ENCODE results near the gene PARVG. TPM values are rescaled to one million over a fixed set of nuclear protein-coding genes. Genes with fewer than 3 reads are reported as not detected.
"Not testable (repeated sequence)": the region's sequence is repeated elsewhere in the genome, so short reads cannot be mapped to it uniquely, and the experiment has no call there.

Gene PARVG
- total RNA-seq, 2 donors from 2014 or later = 6.0 to 9.5 TPM

- DNase-seq (no peak), ATAC-seq (no peak)
- intact Hi-C loops (cut with DNase I) = no loop called here
These were observed 43.4 kb downstream of the PARVG start for GRCh38 chr22:44224166-44224565.

DNA sequence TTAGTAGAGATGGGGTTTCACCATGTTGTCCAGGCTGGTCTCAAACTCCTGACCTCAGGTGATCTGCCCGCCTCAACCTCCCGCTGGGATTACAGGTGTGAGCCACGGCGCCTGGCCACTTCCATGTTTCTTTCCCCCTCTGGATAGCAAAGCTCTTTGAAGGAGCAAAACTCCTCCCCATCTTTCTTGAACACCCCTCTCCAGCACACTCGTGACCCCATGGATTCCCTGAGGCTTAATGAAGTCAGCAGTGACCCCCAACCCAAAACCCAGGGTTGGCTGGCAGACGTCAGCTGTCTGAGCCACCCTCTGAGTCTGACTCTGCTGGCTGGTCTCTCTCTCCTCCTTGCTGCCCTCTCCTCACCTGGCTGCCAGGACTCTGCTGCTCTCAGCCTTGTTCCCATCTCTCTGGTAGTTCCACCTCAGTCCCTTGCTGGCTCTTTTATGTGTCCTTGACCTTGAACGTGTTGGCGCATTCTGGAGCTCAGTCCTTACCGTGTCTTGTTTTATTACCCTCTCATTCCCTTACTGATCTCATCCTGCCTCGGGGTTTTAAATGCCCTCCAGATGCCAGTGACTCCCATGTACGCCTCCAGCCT, 44.5 kb downstream of the PARVG start:
- ATAC-seq = no peak
- no peak for DNase-seq

GRCh38 chr22:44225812-44226211, 45.1 kb downstream of the PARVG start:
- DNase-seq (no peak), ATAC-seq (no peak)
- intact Hi-C loops (cut with DNase I) = no loop called here

More for the DNA sequence above, 44.5 kb downstream of the PARVG start:
- intact Hi-C loops (cut with DNase I) = no loop called here

- DNase-seq (no peak), ATAC-seq (no peak)
- intact Hi-C loops (cut with DNase I) = no loop called here
These were observed 48.6 kb downstream of the PARVG start for GRCh38 chr22:44229331-44229730.

DNA sequence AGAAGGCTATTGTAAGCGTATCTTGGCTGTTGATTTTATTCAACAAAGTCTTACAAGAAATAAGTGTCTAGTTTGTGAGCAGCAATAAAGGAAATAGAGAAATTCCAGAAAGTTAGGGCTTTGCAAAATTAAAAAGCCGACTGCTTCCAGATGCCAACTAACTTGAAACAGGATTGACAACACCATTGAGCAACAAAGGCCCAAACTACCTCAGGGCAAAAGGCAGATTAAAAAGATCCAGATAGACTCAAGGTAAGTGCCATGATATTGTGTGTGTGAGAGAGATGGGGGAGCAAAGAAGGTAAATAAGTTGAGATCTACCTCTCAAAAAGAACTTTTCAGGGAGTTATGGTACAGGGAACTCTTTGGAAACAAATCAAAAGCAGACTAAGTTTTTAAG, 49.1 kb downstream of the PARVG start:
- DNase-seq (no peak), ATAC-seq (no peak)
- intact Hi-C loops (cut with DNase I) = no loop called here

DNA sequence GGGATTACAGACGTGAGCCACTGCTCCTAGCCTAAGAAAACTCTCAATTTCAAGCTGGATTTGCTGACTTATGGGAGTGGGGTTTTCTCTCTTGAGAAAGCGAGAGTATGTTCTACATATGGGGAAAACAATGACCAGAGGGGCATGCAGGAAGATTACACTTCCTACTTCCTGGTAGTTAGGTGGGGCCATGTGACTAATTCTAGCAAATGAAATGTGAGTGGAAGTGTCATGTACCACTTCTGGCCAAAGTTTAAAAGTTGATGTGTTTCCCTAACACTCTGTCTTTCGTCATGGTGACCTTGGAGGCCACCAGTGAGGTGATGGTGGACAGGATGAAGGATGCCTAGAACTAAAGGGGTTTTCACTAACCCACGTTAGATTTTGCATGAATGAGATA, 50.5 kb downstream of the PARVG start:
- intact Hi-C loops (cut with DNase I) = no loop called here
- DNase-seq (no peak), ATAC-seq (no peak)

DNA sequence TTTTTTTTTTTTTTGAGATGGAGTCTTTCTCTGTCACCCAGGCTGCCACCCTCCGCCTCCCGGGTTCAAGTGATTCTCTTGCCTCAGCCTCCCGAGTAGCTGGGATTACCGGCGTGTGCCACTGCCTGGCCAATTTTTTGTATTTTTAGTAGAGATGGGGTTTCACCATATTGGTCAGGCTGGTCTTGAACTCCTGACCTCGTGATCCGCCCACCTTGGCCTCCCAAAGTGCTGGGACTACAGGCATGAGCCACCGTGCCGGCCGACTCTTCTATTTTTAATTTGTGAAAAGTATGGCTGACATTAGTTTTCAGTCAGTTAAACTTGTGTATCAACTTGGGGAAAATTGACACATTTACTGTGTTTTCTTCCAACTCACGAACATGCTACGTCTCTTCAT, 53.6 kb downstream of the PARVG start:
- intact Hi-C loops (cut with DNase I); ATAC-seq; DNase-seq: not testable (repeated sequence)

DNA sequence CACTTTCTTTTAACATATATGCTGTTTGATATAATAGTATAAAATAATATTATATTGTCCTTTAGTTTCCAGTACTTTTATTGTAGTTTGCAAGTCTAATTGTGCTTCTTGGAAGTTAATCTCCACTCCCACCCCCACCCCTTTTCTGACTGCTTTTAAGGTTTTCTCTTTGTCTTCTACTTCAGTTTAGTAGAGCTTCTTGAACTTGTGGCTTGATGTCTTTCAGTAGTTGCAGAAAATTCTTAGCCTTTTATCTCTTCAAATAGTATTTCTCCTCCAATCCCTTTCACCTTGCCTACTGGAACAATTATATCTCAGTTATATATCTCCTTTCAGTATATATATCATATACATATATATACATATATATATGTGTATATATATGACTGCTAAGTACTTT, 56.6 kb downstream of the PARVG start:
- DNase-seq (no peak), ATAC-seq (no peak)
- intact Hi-C loops (cut with DNase I) = no loop called here

DNA sequence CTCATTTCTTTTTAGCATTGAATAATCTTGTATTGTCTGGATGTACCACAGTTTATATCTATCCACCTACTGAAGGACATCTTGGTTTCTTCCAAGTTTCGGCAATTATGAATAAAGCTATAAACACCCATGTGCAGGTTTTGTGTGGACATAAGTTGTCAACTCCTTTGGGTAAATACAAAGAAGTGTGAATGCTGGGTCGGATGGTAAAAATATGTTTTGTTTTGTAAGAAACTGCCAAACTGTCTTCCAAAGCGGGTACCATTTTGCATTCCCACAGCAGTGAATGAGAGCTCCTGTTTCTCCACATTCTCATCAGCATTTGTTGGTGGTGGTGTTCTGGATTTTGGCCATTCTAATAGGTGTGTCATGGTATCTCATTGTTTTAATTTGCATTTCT, 60.4 kb downstream of the PARVG start:
- intact Hi-C loops (cut with DNase I); ATAC-seq; DNase-seq: not testable (repeated sequence)

- ATAC-seq (no peak), DNase-seq (no peak)
- intact Hi-C loops (cut with DNase I) = no loop called here
These were observed 62.4 kb downstream of the PARVG start for GRCh38 chr22:44242946-44243724.

DNA sequence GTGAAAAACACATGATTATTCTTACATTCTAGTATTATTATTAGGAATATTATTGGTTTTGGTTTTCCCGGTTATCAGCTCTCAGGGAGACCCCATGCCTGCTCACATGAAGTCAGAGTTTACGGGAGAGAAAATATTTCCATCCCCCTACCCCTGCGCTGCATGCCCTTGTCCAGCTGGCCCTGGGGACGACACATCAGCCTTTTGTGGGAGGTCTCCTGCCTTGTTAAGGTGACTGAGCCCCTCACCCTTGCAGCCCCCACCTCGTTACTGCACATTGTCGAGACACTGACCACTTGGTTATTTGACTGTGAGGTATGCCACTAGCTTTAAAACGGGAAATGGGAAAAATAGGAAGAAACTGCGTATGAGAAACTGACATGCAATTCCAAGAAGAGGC, 63.0 kb downstream of the PARVG start:
- intact Hi-C loops (cut with DNase I) = no loop called here
- no peak for DNase-seq
- no peak for ATAC-seq

DNA sequence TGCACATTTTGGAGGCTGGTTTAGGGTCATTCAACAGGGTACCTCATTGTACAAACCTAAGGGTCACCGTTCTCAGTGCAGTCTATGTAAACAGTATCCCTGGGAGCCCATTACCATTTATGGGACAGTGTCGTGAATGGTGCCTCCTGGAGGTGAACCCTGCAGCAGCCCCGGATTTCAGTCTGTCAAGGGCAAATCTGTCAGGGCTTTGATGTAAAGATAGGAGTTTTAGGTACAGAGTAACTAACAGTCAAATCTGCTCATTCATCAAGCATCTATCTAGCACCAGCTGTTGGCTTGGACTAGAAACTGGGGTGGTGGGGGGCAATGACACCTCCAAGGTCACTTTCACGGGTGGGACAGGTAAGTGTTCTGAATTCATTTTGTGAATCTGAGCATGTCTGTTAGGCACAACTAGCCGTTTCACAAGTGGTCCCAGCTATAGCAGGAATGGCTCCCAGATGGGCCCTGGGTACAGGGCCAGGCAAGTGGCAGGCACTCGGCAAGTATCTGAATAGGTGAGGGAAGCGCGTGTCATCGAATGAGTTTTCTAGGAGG, 63.6 kb downstream of the PARVG start:
- no peak for ATAC-seq
- intact Hi-C loops (cut with DNase I) = no loop called here
- no peak for DNase-seq

DNA sequence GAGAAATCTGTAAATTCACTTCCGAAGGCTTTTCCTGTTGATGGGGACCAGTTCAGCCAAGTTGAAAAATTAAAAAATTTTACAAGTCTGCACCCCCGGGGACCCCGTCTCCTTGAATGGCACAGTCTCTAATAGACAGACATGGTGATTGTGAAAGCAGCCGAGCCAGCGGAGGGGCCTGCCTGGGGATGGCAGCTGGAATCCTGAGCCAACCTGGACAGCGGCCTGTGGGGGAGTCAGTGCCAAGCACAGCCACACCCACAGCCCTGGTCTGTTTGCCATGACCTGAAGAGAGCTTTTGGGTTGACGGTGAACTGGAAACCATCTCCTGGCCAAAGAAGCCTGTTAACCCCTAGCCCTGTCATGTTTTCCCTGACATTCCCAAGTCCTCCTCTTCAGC, 64.7 kb downstream of the PARVG start:
- intact Hi-C loops (cut with DNase I) = no loop called here
- DNase-seq = no peak
- peak; percentile 72 to 79 for ATAC-seq

DNA sequence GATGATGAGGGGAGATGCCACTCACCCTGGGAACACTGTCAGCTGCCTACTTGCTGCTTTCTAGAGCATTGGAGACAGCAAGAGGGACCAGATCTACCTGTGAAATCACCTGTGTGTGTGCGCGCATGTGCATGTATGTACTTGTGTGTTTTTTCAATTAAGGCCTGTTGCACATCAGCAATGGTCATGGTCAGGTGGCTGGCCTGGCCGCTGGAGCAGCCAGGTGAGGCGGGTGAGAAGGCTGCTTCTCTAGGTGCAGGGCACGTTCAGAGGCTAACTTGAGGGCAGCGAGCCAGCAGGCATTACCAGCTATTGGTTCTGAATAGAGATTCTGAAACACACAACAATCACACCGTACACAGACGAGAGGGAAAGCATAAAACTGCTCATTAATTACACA, 65.1 kb downstream of the PARVG start:
- no peak for DNase-seq
- no peak for ATAC-seq
- intact Hi-C loops (cut with DNase I) = no loop called here

GRCh38 chr22:44246615-44247326, 66.0 kb downstream of the PARVG start:
- no peak for DNase-seq
- ATAC-seq = no peak
- intact Hi-C loops (cut with DNase I) = no loop called here

DNA sequence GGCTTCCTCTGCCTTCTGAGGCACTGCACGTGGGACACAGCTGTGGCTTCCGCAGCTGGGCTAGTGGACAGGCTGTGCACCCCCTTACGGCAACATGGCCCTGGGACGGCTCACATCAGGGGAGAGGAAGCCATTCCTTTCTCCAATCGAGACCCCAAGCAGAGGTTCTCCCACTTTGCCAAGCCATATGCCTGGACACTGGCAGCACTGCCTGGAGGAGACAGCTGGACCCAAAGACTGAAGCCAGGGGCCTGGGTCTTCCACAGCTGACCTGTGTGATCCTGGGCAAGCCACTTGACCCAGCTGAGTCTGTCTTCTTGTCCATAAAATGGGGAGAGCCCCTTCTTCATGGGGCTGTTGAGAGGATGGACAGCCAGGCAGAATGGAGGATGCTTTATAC, 66.6 kb downstream of the PARVG start:
- no peak for DNase-seq

GRCh38 chr22:44247923-44248892, 67.5 kb downstream of the PARVG start:
- DNase-seq = no peak
- no peak for ATAC-seq
- intact Hi-C loops (cut with DNase I) = no loop called here

More for the DNA sequence above, 66.6 kb downstream of the PARVG start:
- no peak for ATAC-seq
- intact Hi-C loops (cut with DNase I) = no loop called here

- intact Hi-C loops (cut with DNase I) = no loop called here
- DNase-seq = no peak
- ATAC-seq = no peak
These were observed 68.2 kb downstream of the PARVG start for GRCh38 chr22:44248926-44249325.
